GM18520 (cell line): ENCODE data around the gene FAM118A.
"Not testable (repeated sequence)": the region's sequence is repeated elsewhere in the genome, so short reads cannot be mapped to it uniquely, and the experiment has no call there.

Experiments used
- ATAC-seq: cut with Tn5 transposase; IDR thresholded peaks from one replicate; pipeline ENCODE4 v1.9.1; 2021; ENCODE audit not compliant: unreplicated experiment

The FAM118A gene

DNA sequence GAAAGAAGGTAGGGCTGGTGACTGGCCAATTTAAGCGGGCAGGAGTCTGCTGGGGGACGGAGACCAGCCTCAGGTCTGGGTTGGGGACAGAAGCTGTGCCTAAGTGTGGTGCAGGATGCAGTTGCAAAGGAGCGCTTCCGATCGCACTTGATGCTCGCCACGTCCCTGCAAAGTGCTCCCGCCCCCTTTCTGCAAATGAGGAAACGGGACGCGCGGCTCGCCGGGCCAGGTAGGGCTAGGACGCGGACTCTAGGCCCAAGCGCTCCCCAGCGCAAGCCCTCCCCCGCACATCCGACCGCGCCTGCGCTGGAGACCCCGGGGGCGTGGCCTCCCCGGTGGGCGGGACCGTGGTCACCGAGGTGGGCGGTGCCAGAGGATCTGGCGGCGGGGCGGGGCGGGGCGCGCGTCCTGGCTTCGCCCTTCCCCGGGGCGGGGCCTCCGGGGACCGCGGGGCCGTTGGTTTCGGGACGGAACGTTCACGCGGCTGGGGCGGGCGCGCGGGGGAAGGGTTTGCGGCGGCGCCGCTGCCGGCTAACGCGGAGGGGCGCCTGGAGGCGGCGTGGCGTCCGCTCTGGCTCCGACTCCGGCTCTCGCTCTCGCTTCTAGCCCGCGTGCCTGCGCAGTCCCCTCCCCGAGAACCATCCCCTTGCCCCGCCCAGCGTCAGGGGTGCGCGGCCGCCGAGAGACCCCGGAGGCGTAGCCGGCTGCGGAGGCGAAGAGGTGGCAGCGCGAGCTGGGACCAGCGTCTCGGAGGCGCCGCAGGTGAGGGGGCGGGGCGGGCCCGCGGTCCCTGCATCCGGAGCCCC lies at the start of gene FAM118A:
TSS of gene FAM118A (plus strand) at position 513 of the 806 bp plus-strand sequence. CDS start 12,446 bp downstream, outside the sequence.
- ATAC-seq, result peak; percentile 68

DNA sequence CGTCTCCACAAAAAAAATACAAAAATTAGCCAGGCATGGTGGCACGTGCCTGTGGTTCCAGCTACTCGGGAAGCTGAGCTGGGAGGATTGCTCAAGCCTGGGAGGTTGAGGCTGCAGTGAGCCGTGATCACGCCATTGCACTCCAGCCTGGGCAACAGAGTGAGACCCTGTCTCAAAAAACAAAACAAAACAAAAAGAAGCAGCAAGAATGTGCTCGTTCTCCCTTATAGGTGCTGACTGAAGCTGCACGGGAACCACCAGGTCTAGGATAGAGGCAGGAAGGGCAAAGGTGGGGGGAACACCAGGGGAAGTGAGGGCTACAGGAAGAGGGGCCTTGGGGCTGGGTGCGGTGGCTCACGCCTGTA lies 49.4 kb upstream of the FAM118A start:
- not testable (repeated sequence) for ATAC-seq

DNA sequence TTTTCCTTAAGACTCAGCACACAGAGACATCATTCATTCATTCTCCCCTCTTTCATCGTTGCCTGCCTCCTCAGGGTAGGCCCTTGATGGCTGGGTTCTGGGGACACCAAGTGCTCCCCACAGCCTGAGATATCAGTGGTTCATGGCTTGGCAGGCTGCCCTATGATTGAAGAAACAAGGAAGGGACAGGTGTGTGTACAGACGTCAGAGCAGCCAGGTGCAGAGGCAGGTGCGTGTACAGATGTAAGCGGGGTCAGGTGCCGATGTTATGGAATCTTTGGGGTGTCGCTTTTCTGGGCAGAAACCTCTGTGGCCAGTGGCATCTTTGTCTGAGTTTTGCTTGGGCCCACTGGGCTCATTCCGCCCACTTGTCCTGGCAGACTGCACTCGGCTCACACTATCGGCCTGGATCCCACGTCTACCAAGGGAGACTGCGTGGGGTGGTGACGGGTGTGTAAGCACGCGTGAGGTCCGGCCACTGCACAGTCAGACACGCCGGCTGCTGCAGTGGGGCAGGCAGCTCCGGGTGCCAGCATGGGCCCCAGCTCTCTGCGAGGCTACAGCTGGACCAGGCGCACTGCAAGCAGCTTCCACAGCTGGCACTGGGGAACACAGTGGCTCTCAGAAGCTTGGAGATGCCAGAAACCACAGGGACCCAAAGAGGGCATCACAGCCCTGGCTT lies 48.2 kb upstream of the FAM118A start:
- no peak for ATAC-seq

DNA sequence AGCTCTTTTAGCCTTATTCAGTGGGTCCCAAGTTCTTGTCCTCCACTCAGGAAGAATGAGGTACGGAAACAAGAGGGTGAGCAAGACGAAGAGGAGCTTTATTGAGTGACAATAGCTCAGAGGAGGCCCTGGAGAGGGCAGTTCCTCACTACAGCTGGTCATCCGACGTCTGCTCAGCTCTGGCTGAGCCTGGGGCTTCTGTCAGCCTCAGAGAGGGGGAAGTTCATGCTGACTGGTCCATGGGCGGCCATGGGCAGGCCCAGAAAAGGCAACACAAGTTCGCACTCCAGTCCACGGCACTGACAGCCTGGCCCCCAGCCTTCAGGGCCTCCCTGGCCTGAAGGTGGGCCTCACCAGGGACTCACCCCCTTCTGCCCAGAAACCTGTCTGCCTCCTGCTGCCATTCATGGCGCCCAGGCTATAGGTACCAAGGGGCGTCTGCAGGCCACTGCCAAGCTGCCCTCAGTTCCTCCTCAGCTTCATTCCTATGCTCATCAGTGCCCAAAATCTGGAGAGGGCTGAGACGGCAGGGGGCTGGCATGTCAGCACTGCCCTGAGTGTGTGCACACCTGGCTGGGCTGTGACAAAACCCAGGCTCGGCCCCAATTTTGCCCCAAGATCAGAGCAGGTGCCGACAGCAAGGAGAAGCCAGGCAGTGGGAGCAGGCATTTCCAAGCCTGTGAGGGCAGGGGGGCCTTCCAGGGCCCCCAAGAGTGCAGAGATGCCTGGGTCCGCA lies 47.4 kb upstream of the FAM118A start:
- no peak for ATAC-seq

DNA sequence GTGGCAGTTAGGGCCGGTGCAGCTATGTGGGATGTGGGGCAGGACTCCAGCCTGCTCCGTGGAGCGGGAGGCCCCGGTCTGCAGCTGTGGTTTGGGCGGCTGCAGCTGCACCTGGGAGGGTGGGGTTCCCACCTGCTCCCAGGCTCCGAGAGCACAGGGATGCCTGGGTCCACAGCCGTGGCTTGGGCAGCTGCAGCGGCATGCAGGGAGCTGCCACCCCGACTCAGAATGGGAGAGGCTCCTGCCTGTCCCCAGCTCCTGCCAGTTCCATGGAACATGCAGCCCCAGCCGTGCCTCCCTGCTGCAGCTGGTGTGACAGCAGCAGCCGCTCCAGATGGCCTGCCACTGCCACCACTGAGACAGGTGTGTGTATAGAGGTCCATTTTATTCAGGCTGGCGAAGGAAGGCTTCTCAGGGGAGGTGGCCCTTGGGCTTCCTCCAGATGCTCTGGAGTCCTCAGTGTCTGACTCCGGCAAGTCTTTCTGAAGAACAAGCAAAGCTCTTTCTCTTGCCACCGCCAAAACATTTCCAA lies 46.7 kb upstream of the FAM118A start:
- peak; percentile 22 for ATAC-seq

DNA sequence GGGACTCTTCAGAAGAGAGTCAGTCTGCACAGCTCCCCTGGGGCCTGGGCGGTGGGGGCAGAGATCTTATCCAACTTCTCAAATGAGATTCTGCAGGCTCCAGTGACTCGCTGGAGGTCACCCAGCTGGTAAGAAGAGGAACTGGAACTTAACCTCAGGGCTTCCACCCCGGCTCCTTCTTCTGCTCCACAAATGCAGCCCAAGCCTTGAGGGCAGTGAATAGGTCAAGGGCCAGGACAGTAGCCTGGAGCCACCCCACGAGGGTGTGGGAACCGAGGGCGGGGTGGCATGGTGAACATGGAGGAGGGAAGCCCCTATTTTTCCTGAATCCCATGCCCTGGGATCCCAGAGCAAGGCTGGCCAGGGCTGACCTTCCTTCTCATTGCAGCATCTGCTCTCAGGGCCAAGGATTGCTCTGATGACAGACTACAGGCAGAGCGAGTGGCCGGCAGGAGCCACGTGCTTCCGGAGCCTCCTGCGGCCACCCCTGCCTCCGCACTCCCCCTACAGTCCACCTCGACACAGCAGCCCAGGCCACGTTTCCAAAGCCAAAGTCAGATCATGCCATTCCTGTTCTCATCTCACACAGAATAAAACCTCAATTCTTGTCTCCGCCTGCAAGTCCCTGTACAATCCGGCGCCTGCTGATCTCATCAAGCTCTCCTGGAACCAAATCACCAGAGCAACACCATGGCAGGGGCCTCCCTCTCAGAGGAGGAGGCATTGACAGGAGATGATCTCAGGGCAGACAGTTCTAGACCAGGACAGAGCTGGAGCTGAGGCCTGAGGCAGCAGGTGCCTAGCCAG lies 46.1 kb upstream of the FAM118A start:
- peak; percentile 55 for ATAC-seq

DNA sequence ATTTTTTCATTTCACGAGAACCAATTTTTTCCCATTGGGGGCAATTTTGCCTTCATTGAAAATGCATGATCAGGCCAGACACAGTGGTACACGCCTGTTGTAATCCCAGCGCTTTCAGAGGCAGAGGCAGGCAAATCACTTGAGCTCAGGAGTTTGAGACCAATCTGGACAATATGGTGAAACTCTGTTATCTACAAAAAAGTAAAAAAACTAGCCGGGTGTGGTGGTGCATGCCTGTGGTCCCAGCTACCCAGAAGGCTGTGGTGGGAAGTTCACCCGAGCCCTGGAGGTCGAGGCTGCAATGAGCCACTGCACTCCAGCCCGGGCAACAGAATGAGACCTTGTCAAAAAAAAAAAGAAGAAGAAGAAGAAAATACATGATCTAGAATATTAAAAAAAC lies 44.2 kb upstream of the FAM118A start:
- no peak for ATAC-seq

DNA sequence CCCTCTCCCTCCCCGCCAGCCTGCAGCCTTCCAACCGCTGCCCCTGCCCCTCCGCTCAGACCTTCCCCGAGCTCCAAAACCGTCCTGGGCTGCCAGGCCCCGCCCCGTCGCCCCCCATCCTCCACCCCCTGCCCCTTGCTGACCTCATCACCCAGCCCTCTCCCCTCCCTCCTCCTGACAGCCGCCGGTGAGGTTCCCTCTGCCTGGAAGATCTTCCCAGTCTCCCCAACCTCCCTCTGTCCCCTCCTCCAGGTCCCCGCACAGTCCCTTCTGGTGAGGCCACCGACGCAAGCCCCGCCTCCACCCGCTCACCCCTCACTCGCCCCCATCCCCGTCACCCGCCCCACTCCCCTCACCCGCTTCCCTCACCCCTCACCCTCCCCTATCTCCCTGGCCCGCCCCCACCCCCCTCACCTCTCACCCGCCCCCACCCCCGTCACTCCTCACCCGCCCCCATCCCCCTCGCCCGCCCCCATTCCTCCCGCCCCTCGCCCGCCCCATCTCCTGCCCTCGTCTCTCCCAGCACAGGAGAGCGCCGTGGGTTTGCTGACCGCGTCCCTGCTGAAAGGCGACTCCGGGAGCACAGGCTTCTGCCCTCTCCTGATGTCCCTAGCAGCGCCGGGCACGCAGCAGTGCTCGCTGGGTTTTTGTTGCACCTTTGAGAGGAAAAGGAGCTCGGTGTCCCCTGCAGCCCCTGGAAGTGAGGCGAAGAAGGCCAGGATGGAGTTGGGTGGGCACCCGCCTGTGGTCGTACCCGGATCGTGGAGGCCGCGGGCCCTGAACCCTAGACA lies 41.4 kb upstream of the FAM118A start:
- ATAC-seq, result no peak

DNA sequence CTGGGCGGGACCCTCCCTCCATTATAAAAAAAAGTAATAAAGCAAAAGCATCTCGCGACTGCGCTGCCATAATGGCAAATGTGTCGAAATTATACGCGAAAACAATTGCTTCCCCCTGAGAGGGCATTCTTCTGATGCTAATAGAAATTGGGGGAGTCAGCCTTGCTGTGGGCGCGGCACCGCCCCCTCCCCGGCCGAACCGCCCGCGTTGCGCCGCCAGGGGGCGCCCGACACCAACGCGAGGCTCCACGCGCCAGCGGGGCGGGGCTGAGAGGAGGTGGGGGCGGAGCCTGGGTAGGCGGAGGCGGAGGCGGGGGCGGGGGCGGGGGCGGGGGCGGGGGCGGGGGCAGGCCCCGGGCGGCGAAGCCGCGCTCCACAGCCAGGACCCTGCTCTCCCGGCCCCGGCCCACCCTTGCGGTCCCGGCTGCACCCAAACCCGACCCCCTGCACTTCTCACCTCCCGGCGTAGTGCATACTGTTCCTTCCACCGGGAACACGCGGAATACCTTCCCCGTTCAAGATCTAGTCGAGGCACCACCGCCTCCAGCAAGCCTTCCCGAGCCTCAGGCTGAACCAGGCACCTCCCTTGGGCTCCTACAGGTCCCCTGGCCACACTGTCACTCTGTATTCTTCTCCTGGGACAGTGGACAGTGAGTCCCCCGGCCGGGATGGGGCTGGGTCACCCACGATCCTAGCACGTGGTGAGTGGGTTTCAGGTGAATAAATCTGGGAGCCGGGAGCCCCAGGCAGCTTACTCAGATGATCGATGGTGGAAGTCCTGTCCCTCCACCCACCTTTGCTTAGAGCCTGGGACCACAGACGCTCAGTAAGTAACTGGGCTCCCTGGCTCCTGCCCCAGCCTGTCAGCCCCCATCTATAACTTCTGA lies 40.5 kb upstream of the FAM118A start:
- no peak for ATAC-seq

DNA sequence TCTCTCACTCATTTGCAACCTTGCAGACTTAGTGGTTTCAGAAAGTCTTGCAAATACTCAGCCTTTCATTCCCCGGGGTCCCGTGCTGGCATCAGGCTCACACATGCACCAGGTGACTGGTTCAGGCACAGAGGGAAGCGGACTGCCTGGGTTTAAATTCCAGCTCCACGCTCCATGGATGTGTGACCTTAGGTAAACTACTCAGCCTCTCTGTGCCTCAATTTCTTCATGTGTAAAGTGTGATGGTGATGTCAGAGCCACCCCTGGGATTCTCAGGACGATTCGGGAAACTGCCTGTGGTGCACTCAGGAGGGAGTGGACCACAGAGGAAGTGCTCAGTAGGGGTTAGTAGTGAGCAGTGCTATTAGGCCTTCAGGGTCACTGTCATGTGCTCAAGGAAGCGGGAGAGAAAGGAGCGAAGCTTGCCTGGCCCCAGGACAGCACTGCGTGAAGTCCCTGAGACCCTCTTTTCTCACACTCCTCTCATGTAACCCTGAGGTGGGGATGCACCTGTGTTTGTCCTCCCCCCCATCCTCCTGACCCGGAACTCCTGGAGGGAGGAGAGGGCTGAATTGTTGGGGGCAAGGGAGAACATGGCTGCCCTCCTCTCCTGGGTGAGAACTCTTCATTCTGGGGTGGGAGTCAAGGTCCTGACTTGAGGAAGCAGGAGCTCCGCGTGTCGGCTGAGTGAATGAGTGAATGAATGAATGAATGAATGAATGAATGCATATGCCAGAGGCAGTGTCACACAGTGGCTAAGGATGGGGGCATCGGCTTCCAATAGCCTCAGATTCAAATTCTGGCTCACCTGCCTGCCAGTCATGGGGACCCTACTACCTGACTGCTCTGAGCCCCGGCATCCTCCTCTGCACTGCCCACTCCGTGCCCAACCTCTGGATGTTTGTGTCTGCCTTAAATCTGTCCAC lies 39.4 kb upstream of the FAM118A start:
- ATAC-seq, result no peak

DNA sequence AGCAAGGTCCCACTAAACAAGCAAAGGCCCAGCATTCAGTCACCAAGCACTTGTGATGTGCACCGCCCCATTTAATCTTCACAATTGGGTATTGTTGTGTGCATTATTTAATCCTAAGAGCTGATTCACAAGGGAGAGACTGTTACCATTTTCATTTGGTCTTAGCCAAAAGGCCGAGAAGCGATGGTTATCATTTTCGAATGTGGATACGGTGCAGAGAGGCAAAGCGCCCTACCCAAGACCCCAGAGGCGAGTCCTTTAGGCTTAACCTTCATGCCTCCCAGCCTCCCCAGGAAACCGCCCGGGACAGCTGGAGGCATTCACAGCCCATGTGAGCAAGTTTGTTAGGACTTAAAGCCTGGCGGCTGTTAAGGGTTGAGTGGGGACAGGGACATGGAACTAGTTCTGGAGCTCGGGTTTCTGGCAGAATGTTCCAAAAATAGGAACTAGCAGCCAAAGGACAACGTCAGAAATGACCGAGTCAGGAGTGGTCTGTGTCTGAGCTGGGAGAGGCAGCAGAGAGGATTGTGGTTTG lies 38.0 kb upstream of the FAM118A start:
- ATAC-seq, result no peak

DNA sequence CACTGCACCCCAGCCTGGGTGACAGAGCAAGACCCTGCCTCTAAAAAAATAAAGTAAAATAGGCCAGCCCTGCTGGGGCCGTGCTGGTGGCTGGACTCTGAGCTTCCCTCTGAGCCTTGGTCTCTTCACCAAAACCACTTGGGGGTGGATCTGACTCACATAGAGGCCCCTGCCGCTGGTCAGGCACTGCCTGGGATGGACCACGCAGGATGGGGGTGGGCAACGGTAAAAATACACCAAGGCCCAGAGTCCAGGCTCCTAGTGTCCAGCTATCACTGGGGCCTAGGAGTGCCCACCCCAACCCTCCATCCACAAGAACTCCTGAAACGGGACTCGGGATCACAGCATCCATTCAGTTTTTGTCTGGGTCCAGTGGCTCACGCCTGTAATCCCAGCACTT lies 37.2 kb upstream of the FAM118A start:
- no peak for ATAC-seq

DNA sequence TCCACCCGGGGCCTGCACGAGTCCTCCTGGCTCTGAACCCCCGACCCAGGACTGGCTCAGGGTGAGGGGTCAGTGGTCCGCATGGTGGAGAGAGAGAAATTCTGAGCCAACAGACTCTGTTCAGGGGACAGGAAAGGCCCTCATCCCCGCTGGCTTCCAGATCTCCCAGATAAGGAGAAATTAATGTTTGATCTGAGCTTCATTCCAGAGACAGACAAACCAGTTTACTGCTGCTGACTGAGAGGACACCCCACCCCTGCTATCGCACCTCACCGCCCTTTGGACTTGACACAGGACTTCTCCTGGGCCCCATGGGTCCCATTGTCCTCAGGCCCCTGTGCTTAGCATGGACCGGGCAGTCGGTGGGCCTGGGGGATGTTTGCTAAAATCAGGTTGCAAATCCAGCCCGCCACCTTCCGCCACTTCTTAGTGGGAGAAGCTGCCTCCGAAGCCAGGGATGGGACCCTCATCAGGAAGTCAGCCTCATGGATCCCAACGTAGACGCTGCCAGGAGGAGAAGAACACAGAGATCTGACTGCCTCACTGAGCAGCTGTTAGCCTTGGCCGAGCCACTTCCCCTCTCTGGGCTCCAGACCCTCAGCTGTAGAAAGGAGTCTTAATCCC lies 36.2 kb upstream of the FAM118A start:
- ATAC-seq, result no peak

DNA sequence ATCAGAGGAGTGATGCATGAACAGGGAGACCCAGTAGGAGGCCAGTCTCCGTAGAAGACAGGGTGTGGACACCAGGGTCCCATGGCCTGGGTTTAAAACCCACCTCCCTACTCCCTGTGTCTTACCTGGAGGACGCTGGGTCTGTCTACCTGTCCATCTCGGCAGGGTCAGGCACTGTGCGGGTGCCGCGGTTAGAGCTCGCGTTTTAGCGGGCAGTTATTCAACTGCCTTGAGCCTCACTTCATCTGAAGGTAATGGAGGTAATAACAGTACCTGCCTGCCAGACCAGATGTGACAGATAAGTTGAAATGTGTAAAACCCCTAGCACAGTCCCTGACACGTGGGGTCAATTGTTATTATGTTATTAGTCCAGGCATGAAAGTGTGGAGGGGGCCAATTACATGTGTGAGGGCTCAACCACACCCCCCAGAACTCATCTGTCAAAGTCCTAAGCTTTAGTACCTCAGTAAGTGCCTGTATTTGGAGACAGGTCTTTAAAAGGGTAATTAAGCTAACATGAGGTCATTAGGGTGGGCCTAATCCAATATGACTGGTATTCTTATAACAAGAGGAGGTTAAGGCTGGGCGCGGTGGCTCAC lies 33.1 kb upstream of the FAM118A start:
- no peak for ATAC-seq

DNA sequence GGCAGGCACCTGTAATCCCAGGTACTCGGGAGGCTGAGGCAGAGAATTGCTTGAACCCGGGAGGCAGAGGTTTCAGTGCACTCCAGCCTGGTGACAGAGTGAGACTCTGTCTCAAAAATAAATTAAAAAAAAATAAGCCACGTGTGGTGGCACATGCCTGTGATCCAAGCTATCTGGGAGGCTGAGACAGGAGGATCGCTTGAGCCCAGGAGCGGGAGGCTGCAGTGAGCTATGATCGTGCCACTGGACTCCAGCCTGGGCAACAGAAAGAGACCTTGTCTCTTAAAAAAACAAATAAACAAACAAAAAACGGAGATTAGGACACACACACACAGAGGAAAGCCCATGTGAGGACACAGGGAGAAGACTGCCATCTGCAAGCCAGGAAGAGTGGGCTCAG lies 32.0 kb upstream of the FAM118A start:
- not testable (repeated sequence) for ATAC-seq

DNA sequence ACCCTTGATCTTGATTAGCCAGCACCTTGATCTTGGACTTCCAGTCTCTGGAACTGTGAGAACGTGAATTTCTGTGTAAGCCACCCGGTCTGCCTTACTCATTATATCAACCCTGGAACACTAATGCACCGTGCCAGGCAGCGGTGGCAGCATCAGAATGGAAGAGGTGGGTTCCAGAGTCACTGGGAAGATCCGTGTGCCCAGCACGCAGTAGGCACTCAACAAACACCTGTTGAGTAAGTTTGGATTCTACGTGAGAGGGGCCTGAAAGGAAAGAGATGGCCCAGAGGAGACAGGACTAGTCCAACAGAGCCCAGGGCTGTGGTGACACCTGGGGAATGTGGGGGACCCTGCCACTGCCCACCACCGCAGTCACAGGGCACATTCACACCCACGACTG lies 31.6 kb upstream of the FAM118A start:
- ATAC-seq, result no peak

DNA sequence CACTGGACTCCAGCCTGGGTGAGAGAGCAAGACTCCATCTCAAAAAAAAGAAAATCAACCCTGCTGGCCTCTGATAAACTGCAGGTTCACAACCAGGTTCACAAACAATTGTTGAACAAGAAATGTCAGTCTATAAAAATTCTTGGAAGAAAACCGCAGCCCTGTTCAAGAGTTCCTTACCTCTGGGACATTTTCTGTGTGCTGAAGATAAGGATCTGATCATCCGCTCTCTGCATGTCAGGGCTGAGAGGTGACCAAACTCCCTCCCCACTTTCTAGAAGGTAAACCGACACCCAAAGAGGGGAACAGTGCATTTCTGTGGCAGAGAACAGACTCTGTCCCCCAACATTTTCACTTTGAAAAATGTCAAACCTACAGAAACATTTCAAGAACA lies 29.1 kb upstream of the FAM118A start:
- ATAC-seq, result no peak
